ENCODE measurements around the gene EIF2S3B. TPM values are rescaled to one million over a fixed set of nuclear protein-coding genes. Genes with fewer than 3 reads are reported as not detected.
"Not testable (repeated sequence)": the region's sequence is repeated elsewhere in the genome, so short reads cannot be mapped to it uniquely, and the experiment has no call there.

Gene EIF2S3B
- total RNA-seq, result 0.56 to 1.5 TPM (median 1.3 TPM) in 3 replicates
- long read RNA-seq, result 0 reads

DNA sequence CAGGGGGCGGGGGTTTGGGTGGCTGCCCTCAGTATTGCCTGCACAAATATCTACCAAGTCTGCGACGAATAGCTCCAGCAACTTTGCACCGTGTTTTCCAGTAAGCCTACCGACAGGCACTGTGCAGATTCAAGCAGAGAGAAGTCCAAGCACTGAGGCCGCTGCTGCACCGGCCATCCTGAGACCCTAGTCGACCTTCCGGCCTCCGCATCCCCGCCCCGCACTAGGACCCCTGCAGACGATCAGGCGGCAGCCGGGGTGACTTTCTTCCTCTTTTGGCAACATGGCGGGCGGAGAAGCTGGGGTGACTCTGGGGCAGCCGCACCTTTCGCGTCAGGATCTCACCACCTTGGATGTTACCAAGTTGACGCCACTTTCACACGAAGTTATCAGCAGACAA is at the start of gene EIF2S3B:
TSS of gene EIF2S3B (plus strand) at position 271 of the 400 bp plus-strand sequence. CDS start at position 284, 13 bp downstream.
- Mint-ChIP-seq H3K9me3 (ENCODE audit: low read depth) (peaks cover 11% of the 10 kb centered on the region), H3K27ac (ENCODE audit: unreplicated experiment) (no peak within 1 kb of the TSS), H3K4me3 (ENCODE audit: unreplicated experiment) (no peak within 1 kb of the TSS), H3K4me1 (ENCODE audit: low read depth) (peaks cover 4% of the 10 kb centered on the region), H3K27me3 (ENCODE audit: low read depth) (peaks cover 7% of the 10 kb centered on the region), H3K36me3 (ENCODE audit: low read depth) (peaks cover 4% of the 10 kb centered on the region)
- DNase-seq (ENCODE audit: low spot score), result no peak
- TF ChIP-seq, protein P1, sequence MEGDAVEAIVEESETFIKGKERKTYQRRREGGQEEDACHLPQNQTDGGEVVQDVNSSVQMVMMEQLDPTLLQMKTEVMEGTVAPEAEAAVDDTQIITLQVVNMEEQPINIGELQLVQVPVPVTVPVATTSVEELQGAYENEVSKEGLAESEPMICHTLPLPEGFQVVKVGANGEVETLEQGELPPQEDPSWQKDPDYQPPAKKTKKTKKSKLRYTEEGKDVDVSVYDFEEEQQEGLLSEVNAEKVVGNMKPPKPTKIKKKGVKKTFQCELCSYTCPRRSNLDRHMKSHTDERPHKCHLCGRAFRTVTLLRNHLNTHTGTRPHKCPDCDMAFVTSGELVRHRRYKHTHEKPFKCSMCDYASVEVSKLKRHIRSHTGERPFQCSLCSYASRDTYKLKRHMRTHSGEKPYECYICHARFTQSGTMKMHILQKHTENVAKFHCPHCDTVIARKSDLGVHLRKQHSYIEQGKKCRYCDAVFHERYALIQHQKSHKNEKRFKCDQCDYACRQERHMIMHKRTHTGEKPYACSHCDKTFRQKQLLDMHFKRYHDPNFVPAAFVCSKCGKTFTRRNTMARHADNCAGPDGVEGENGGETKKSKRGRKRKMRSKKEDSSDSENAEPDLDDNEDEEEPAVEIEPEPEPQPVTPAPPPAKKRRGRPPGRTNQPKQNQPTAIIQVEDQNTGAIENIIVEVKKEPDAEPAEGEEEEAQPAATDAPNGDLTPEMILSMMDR (IDR thresholded peaks at IDR 0.05), result no peak

GRCh38 chr12:10456856-10457255 is 48.8 kb upstream of the EIF2S3B start:
- H3K4me3 Mint-ChIP-seq (ENCODE audit: unreplicated experiment), result no peak overlapping the region
- TF ChIP-seq, protein P1 (IDR thresholded peaks at IDR 0.05), result no peak
- no peaks in the 10 kb centered on the region for H3K4me1 Mint-ChIP-seq (ENCODE audit: low read depth)
- no peaks in the 10 kb centered on the region for H3K27me3 Mint-ChIP-seq (ENCODE audit: low read depth)
- peaks cover 16% of the 10 kb centered on the region for H3K36me3 Mint-ChIP-seq (ENCODE audit: low read depth)
- no peak for DNase-seq (ENCODE audit: low spot score)
- no peak overlapping the region for H3K27ac Mint-ChIP-seq (ENCODE audit: unreplicated experiment)
- H3K9me3 Mint-ChIP-seq (ENCODE audit: low read depth), result peaks cover 55% of the 10 kb centered on the region

- Mint-ChIP-seq H3K27me3 (ENCODE audit: low read depth) (no peaks in the 10 kb centered on the region), H3K4me1 (ENCODE audit: low read depth) (no peaks in the 10 kb centered on the region), H3K27ac (ENCODE audit: unreplicated experiment) (no peak overlapping the region), H3K36me3 (ENCODE audit: low read depth) (peaks cover 18% of the 10 kb centered on the region), H3K4me3 (ENCODE audit: unreplicated experiment) (no peak overlapping the region), H3K9me3 (ENCODE audit: low read depth) (peaks cover 64% of the 10 kb centered on the region)
- TF ChIP-seq, protein P1 (IDR thresholded peaks at IDR 0.05), result no peak
- no peak for DNase-seq (ENCODE audit: low spot score)
These were observed 47.9 kb upstream of the EIF2S3B start for GRCh38 chr12:10457760-10458159.

DNA sequence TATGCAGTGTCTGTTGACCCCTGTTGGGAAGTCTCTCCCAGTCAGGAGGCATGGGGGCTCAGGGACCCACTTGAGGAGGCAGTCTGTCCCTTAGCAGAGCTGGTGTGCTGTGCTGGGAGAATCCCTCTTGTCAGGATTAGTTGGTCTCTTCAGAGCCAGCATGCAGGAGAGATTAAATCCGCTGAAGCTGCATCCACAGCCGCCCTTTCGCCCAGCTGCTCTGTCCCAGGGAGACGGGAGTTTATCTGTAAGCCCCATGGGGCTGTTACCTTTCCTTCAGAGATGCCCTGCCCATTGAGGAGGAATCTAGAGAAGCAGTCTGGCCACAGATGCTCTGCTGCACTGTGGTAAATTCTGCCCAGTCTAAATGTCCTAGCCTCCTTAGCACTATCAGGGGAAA is 39.4 kb upstream of the EIF2S3B start:
- H3K9me3 Mint-ChIP-seq (ENCODE audit: low read depth), result peaks cover 16% of the 10 kb centered on the region
- TF ChIP-seq, protein P1 (IDR thresholded peaks at IDR 0.05), result no peak
- no peak overlapping the region for H3K4me3 Mint-ChIP-seq (ENCODE audit: unreplicated experiment)
- peaks cover 12% of the 10 kb centered on the region for H3K27me3 Mint-ChIP-seq (ENCODE audit: low read depth)
- no peak overlapping the region for H3K27ac Mint-ChIP-seq (ENCODE audit: unreplicated experiment)
- DNase-seq (ENCODE audit: low spot score), result no peak
- peaks cover 4% of the 10 kb centered on the region for H3K4me1 Mint-ChIP-seq (ENCODE audit: low read depth)
- H3K36me3 Mint-ChIP-seq (ENCODE audit: low read depth), result peaks cover 4% of the 10 kb centered on the region

DNA sequence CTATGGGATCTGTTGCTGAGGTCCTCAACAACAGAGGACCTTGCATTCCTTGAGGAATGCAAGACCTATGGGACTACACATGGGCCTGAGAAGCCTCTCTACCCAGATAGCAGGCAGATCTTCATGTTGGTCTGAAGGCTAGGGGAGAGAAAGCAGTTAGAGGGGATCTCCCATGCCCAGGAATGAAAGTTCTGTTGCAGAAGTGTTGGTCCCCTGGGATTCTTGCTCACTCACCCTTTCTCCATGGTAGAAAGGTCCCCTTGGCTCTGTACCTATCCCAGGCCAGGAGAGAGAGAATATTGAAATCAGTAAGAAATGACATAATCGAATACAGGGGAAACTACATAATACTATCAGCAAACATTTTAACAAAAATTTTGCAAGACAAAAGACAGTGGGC is 36.0 kb upstream of the EIF2S3B start:
- Mint-ChIP-seq H3K9me3 (ENCODE audit: low read depth) (peaks cover 12% of the 10 kb centered on the region), H3K36me3 (ENCODE audit: low read depth) (peaks cover 3% of the 10 kb centered on the region), H3K4me3 (ENCODE audit: unreplicated experiment) (no peak overlapping the region), H3K27me3 (ENCODE audit: low read depth) (peaks cover 7% of the 10 kb centered on the region), H3K27ac (ENCODE audit: unreplicated experiment) (no peak overlapping the region), H3K4me1 (ENCODE audit: low read depth) (peaks cover 10% of the 10 kb centered on the region)
- DNase-seq (ENCODE audit: low spot score), result no peak
- TF ChIP-seq, protein P1 (IDR thresholded peaks at IDR 0.05), result no peak

DNA sequence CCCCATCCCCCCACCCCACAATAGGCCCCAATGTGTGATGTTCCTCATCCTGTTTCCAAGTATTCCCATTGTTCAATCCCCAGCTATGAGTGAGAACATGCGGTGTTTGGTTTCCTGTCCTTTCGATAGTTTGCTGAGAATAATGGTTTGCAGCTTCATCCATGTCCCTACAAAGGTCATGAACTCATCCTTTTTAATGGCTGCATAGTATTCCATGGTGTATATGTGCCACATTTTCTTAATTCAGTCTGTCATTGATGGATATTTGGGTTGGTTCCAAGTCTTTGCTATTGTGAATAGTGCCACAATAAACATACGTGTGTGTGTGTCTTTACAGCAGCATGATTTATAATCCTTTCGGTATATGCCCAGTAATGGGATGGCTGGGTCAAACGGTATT is 32.9 kb upstream of the EIF2S3B start:
- DNase-seq (ENCODE audit: low spot score); H3K4me3 Mint-ChIP-seq (ENCODE audit: unreplicated experiment); H3K36me3 Mint-ChIP-seq (ENCODE audit: low read depth); H3K27me3 Mint-ChIP-seq (ENCODE audit: low read depth); H3K4me1 Mint-ChIP-seq (ENCODE audit: low read depth); H3K27ac Mint-ChIP-seq (ENCODE audit: unreplicated experiment): not testable (repeated sequence)
- peaks cover 15% of the 10 kb centered on the region for H3K9me3 Mint-ChIP-seq (ENCODE audit: low read depth)

DNA sequence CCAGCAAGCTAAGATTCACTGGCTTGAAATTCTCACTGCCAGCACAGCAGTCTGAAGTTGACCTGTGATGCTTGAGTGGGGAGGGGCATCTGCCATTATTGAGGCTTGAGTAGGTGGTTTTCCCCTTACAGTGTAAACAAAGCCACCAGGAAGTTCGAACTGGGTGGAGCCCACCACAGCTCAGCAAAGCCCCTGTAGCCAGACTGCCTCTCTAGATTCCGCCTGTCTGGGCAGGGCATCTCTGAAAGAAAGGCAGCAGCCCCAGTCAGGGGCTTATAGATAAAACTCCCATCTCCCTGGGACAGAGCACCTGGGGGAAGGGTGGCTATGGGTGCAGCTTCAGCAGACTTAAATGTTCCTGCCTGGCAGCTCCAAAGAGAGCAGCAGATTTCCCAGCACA is 23.8 kb upstream of the EIF2S3B start:
- not testable (repeated sequence) for H3K4me1 Mint-ChIP-seq (ENCODE audit: low read depth); H3K4me3 Mint-ChIP-seq (ENCODE audit: unreplicated experiment); DNase-seq (ENCODE audit: low spot score); H3K27ac Mint-ChIP-seq (ENCODE audit: unreplicated experiment)
- Mint-ChIP-seq H3K27me3 (ENCODE audit: low read depth) (peaks cover 11% of the 10 kb centered on the region), H3K9me3 (ENCODE audit: low read depth) (peaks cover 27% of the 10 kb centered on the region), H3K36me3 (ENCODE audit: low read depth) (peaks cover 11% of the 10 kb centered on the region)

DNA sequence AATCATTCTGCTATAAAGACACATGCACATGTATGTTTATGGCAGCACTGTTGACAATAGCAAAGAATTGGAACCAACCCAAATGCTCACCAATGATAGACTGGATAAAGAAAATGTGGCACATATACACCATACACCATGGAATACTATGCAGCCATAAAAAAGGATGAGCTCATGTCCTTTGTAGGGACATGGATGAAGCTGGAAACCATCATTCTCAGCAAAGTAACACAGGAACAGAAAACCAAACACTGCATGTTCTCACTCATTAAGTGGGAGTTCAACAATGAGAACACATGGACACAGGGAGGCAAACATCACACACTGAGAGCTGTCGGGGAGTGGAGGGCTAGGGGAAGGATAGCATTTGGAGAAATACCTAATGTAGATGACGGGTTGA is 18.4 kb upstream of the EIF2S3B start:
- Mint-ChIP-seq H3K27me3 (ENCODE audit: low read depth) (peaks cover 12% of the 10 kb centered on the region), H3K9me3 (ENCODE audit: low read depth) (peaks cover 35% of the 10 kb centered on the region)
- not testable (repeated sequence) for H3K36me3 Mint-ChIP-seq (ENCODE audit: low read depth); H3K27ac Mint-ChIP-seq (ENCODE audit: unreplicated experiment); H3K4me1 Mint-ChIP-seq (ENCODE audit: low read depth); H3K4me3 Mint-ChIP-seq (ENCODE audit: unreplicated experiment); DNase-seq (ENCODE audit: low spot score)
